HL-60 (cell line): ENCODE results near the gene NEDD4.

Experiments
- DNase-seq, 2 experiments: peaks; one replicate each; pipeline ENCODE4 v3.0.0-alpha.2; 2010 to 2020; ENCODE audit warnings: low read depth in 1 of 2, low spot score in 1 of 2
- H3K27ac ChIP-seq: fragments of 250-450 bp; sonication (Bioruptor Pico); replicated peaks from 2 replicates; pipeline ENCODE4 v1.5.1; 2020; ENCODE audit warnings: mild to moderate bottlenecking, moderate library complexity
- H3K27me3 ChIP-seq: fragments of 250-450 bp; sonication (Bioruptor Pico); 2 replicates; pipeline ENCODE4 v1.5.1; 2021; ENCODE audit warnings: mild to moderate bottlenecking, moderate library complexity; ENCODE audit not compliant: insufficient read depth, poor library complexity, severe bottlenecking
- H3K4me3 ChIP-seq: replicated peaks from 2 replicates; pipeline ENCODE4 v1.5.1; 2011; ENCODE audit warnings: mild to moderate bottlenecking, control low read depth, low read length; ENCODE audit not compliant: insufficient read depth
- CTCF ChIP-seq: IDR thresholded peaks from one replicate; pipeline ENCODE4 v1.5.1; 2011; ENCODE audit warnings: low read length, control low read depth, inconsistent platforms; ENCODE audit not compliant: insufficient read depth
- GABPA ChIP-seq: IDR thresholded peaks from 2 replicates; pipeline ENCODE4 v1.6.1; 2012; ENCODE audit warnings: low read depth
- POLR2AphosphoS5 ChIP-seq: IDR thresholded peaks from 2 replicates; pipeline ENCODE4 v1.6.1; 2012; ENCODE audit warnings: low read depth
- REST ChIP-seq: IDR thresholded peaks from 2 replicates; pipeline ENCODE4 v1.6.1; 2012; ENCODE audit warnings: low read depth; ENCODE audit not compliant: insufficient replicate concordance
- SPI1 ChIP-seq: IDR thresholded peaks from 2 replicates; pipeline ENCODE4 v1.6.1; 2012; ENCODE audit warnings: low read depth, mild to moderate bottlenecking, borderline replicate concordance

Gene NEDD4

DNA sequence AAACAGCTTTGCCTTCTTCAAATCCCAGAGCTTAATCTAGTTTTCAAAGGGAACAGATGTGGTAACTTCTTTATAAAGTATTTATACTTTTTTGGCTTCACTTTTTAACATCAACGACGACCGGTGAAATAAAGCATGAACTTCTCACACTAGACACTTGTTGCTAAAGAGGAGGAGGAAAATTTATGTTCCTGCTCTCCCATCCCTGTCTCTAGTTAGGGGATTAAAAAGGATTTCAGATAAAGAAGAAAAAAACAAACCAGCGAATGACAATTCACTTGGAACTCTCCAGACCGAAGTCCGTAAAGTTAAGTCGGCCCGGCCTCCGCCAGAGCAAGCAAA is 672 bp downstream of the NEDD4 start:
- Histone ChIP-seq H3K27me3 (no peaks in the 10 kb centered on the region), H3K4me3 (peak overlapping the region; percentile 87), H3K27ac (no peak overlapping the region)
- DNase-seq = no peak
- TF ChIP-seq CTCF (no peak), SPI1 (no peak), GABPA (no peak), REST (no peak), POLR2AphosphoS5 (no peak)

- no peak overlapping the region for H3K4me3 ChIP-seq
Measured at GRCh38 chr15:55991802-55992768, 1.3 kb downstream of the NEDD4 start.

More at GRCh38 chr15:55991802-55992768, 1.3 kb downstream of the NEDD4 start:
- Histone ChIP-seq H3K27ac (no peak overlapping the region), H3K27me3 (no peaks in the 10 kb centered on the region)
- no peak for DNase-seq
- TF ChIP-seq GABPA (no peak), POLR2AphosphoS5 (no peak), REST (no peak), SPI1 (no peak), CTCF (no peak)
